OCI-LY3 (cell line): ENCODE results near the gene DDX39B.

Experiments
- H2AFZ ChIP-seq: fragments of 200-600, 300-600 bp; shearing (Covaris generic); 2 replicates; pipeline ENCODE4 v1.6.0; 2014; ENCODE audit warnings: antibody characterized with exemption, low read depth, low read length
- H3K27ac ChIP-seq: fragments of 200-600, 300-600 bp; sonication (generic); 2 replicates; pipeline ENCODE4 v1.5.1; 2014; ENCODE audit warnings: mild to moderate bottlenecking, low read length, moderate library complexity, mixed read lengths
- H3K27me3 ChIP-seq: fragments of 200-600, 300-600 bp; sonication (generic); 2 replicates; pipeline ENCODE4 v1.6.1; 2014; ENCODE audit warnings: low read depth, low read length, mixed read lengths
- H3K36me3 ChIP-seq: fragments of 200-600, 300-600 bp; sonication (generic); replicated peaks from 2 replicates; pipeline ENCODE3; 2014; ENCODE audit warnings: low read depth, low read length, mixed read lengths
- H3K4me1 ChIP-seq: fragments of 300-600, 200-600 bp; sonication (generic); 2 replicates; pipeline ENCODE4 v1.6.1; 2014; ENCODE audit warnings: low read length, mixed read lengths
- H3K4me2 ChIP-seq: fragments of 200-600, 300-600 bp; sonication (generic); 2 replicates; pipeline ENCODE4 v1.6.1; 2014; ENCODE audit warnings: low read length, mixed read lengths
- H3K4me3 ChIP-seq: fragments of 300-600, 200-600 bp; sonication (generic); 2 replicates; pipeline ENCODE4 v1.5.1; 2014; ENCODE audit warnings: antibody characterized with exemption, mild to moderate bottlenecking, low read length, moderate library complexity
- H3K79me2 ChIP-seq: fragments of 300-600, 200-600 bp; shearing (Covaris generic); 2 replicates; pipeline ENCODE4 v1.6.1; 2014; ENCODE audit warnings: mild to moderate bottlenecking, low read length, mixed read lengths
- H3K9ac ChIP-seq: fragments of 300-600, 200-600 bp; shearing (Covaris generic); 2 replicates; pipeline ENCODE4 v1.6.0; 2014; ENCODE audit warnings: mild to moderate bottlenecking, low read length, moderate library complexity
- H3K9me3 ChIP-seq: fragments of 200-600, 300-600 bp; shearing (Covaris generic); 2 replicates; pipeline ENCODE4 v1.6.1; 2014; ENCODE audit warnings: low read length, mixed read lengths; ENCODE audit not compliant: insufficient read depth
- H4K20me1 ChIP-seq: fragments of 200-600, 300-600 bp; sonication (generic); 2 replicates; pipeline ENCODE4 v1.6.1; 2016; ENCODE audit warnings: low read length, mixed read lengths; ENCODE audit not compliant: insufficient read depth
- EZH2phosphoT487 ChIP-seq: fragments of 200-600 bp; shearing (Covaris generic); IDR thresholded peaks from 2 replicates; pipeline ENCODE4 v1.6.1; 2018; ENCODE audit warnings: antibody characterized with exemption, mixed run types, low read depth
- TF ChIP-seq, protein P1 (sequence below): fragments of 200-600, 300-600 bp; sonication (generic); IDR thresholded peaks from 2 replicates; pipeline ENCODE4 v1.5.1; 2014; ENCODE audit warnings: antibody characterized with exemption, low read length, low read depth

The DDX39B gene

DNA sequence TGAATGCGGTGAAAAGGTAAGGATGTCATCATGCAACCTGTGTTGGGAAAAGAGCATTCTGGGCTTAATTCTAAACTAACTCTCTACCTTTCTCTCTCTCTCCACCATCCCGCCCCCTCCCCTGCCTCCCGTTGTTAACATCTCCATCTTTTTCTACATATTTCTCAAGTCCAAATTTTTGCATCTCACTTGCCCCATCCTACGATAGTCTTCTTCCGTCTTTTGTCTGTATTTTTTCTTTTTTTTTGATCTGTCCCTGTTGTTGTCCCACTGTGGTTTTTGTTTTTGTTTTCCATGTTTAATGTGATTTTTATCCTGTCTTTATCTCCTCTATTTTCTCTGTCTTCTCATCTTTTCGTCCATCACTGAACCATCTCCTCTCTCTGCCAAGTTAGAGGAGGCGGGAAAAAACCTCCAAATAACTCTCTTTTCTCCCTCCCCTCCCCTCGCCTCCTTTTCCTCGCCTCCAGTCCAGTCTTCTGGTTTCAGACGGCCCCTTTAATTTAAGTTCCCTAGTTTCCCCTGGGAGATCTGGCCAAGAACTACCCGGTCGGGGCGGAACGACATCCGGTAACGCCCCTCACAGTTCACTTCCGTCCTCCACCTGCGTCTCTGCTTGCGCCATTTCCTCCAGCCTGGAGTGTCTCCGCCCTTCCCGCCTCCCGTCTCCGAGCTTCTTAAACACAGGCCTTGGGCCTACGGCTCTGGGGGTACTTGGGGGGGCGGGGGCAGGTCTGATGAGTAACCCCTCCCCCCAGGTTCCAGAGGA, 5.3 kb upstream of the DDX39B start, which contains the start of gene NFKBIL1:
Gene NFKBIL1 (plus strand): TSS at position 651 of the 769 bp plus-strand sequence. CDS start 87 bp downstream, at position 738.
- peak within 1 kb of the TSS; percentile 48 for H3K27ac ChIP-seq
- H3K79me2 ChIP-seq, result peaks cover 23% of the 10 kb centered on the region
- no peaks in the 10 kb centered on the region for H3K9me3 ChIP-seq
- H3K27me3 ChIP-seq, result no peaks in the 10 kb centered on the region
- peak within 1 kb of the TSS; percentile 84 for H3K4me2 ChIP-seq
- H2AFZ ChIP-seq, result peak within 1 kb of the TSS; percentile 76
- peaks cover 27% of the 10 kb centered on the region for H3K4me1 ChIP-seq
- TF ChIP-seq EZH2phosphoT487, result no peak
- TF ChIP-seq, protein P1, sequence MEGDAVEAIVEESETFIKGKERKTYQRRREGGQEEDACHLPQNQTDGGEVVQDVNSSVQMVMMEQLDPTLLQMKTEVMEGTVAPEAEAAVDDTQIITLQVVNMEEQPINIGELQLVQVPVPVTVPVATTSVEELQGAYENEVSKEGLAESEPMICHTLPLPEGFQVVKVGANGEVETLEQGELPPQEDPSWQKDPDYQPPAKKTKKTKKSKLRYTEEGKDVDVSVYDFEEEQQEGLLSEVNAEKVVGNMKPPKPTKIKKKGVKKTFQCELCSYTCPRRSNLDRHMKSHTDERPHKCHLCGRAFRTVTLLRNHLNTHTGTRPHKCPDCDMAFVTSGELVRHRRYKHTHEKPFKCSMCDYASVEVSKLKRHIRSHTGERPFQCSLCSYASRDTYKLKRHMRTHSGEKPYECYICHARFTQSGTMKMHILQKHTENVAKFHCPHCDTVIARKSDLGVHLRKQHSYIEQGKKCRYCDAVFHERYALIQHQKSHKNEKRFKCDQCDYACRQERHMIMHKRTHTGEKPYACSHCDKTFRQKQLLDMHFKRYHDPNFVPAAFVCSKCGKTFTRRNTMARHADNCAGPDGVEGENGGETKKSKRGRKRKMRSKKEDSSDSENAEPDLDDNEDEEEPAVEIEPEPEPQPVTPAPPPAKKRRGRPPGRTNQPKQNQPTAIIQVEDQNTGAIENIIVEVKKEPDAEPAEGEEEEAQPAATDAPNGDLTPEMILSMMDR, result peak; percentile 1; the same call in 1 of the 2 replicates
- no peaks in the 10 kb centered on the region for H4K20me1 ChIP-seq
- peaks cover 4% of the 10 kb centered on the region for H3K36me3 ChIP-seq
- H3K9ac ChIP-seq, result peak within 1 kb of the TSS; percentile 74
- H3K4me3 ChIP-seq, result peak within 1 kb of the TSS; percentile 81

DNA sequence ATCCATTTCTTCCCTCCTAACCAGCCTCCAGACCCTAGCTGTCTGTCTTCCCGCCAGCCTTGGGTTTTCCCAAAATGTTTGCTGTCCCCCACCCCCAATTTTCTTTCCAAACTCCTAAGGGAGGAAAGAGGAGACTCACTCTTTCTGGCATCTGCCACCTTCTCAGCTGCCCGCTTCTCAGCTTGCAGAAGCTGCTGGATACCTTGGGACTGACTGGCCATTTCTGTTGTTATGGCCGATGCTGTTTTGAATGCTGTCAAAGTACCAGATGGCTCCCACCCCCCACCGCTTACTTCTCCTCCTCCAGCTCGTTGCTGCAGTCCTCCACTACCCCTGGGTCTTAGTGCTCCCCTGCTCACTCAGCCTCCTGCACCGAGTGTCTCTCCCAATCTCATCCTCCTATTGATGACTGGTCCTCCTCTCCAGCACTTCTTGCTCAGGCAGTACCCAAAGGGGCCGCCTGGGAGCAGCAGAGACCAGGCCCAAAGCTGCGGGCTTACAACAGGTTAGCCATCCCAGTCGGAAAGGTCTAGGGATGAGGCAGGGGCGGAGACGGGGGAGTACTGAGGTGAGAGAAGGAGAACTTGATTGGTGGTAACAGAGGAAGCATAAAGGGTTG, 4.6 kb upstream of the DDX39B start, which contains the start of gene ATP6V1G2:
Gene ATP6V1G2 (minus strand): TSS at position 270 of the 619 bp plus-strand sequence. CDS start 49 bp downstream, at position 221.
- Histone ChIP-seq H2AFZ (peak within 1 kb of the TSS; percentile 76), H3K4me1 (peaks cover 23% of the 10 kb centered on the region), H3K79me2 (peaks cover 27% of the 10 kb centered on the region), H3K9me3 (no peaks in the 10 kb centered on the region), H3K27ac (peak within 1 kb of the TSS; percentile 48), H4K20me1 (no peaks in the 10 kb centered on the region), H3K4me3 (peak within 1 kb of the TSS; percentile 81), H3K36me3 (peaks cover 4% of the 10 kb centered on the region), H3K27me3 (no peaks in the 10 kb centered on the region), H3K4me2 (peak within 1 kb of the TSS; percentile 84), H3K9ac (peak within 1 kb of the TSS; percentile 74)
- TF ChIP-seq, protein P1, result peak; percentile 93
- TF ChIP-seq EZH2phosphoT487, result no peak

DNA sequence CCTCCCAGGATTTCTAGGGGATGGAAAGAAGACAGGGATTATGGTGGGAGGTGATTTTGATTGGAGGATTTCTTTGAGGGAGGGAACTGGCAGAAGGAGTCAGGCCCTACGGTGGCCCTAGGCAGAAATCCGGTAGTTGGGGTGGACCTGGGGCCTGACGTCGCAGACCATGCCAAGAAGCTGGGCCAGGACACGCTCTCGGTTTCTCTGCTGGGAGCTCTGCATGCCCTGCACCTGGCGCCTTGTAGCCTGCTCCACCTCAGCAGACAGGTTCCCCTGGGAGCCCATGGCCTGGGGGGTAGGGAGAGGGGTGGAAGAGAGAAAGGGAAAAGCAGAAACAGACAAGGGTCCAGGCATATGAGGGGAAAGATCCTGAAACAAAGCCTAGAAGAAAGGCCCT, 3.5 kb upstream of the DDX39B start:
- Histone ChIP-seq H3K27ac (no peak overlapping the region), H3K27me3 (no peaks in the 10 kb centered on the region), H3K4me1 (peaks cover 24% of the 10 kb centered on the region), H3K9ac (no peak overlapping the region), H2AFZ (no peak overlapping the region), H3K9me3 (no peaks in the 10 kb centered on the region), H3K4me2 (no peak overlapping the region), H3K4me3 (no peak overlapping the region), H3K79me2 (peaks cover 36% of the 10 kb centered on the region), H4K20me1 (peaks cover 10% of the 10 kb centered on the region), H3K36me3 (peaks cover 11% of the 10 kb centered on the region)
- TF ChIP-seq EZH2phosphoT487, result no peak
- TF ChIP-seq, protein P1, result no peak

DNA sequence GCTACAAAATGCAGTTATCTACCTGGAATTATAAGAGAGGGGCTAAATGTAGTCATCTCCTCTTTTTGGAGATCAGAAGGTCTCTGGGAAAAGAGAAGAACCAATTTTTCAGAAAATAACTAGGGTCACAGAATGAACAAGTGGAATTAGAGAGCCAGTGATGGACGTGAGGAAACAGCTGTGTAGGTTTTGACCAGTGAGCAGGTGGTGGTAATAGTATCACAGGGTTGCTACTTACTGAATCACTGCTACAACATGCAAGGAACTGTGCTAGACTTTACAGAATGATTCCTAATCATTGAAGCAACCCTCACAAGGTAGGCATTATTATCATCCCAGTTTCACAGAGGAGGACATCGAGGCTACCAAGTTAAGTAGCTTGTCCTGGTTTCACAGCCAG, 2.9 kb upstream of the DDX39B start:
- H3K9ac ChIP-seq, result no peak overlapping the region
- H3K4me2 ChIP-seq, result no peak overlapping the region
- peaks cover 42% of the 10 kb centered on the region for H3K79me2 ChIP-seq

More for the DNA sequence above, 2.9 kb upstream of the DDX39B start:
- H2AFZ ChIP-seq, result no peak overlapping the region
- peaks cover 17% of the 10 kb centered on the region for H3K36me3 ChIP-seq
- no peak overlapping the region for H3K4me3 ChIP-seq
- no peaks in the 10 kb centered on the region for H3K27me3 ChIP-seq
- peaks cover 16% of the 10 kb centered on the region for H4K20me1 ChIP-seq
- peaks cover 27% of the 10 kb centered on the region for H3K4me1 ChIP-seq
- TF ChIP-seq EZH2phosphoT487, result no peak
- TF ChIP-seq, protein P1, result no peak
- no peaks in the 10 kb centered on the region for H3K9me3 ChIP-seq
- no peak overlapping the region for H3K27ac ChIP-seq
